PC-9 (cell line): ENCODE data around the gene SDR42E1. TPM values are rescaled to one million over a fixed set of nuclear protein-coding genes. Genes with fewer than 3 reads are reported as not detected.

Source experiments
- BruUV-seq: library from RNA; stranded (reverse); fragments of 400-500 nt; replicated peaks from 2 replicates; lab custom pipeline; 2021; lab: Mats Ljungman, UMichigan
- CTCF ChIA-PET: fragments of 300-600 bp; sonication (Branson Sonifier 250); formaldehyde crosslinking; loops from one replicate; lab custom pipeline; 2022; ENCODE audit warnings: antibody characterized with exemption; lab: Charles Lee
- POLR2A ChIA-PET: fragments of 300-600 bp; sonication (Branson Sonifier 250); formaldehyde crosslinking; loops from one replicate; lab custom pipeline; 2022; ENCODE audit warnings: antibody characterized with exemption; ENCODE audit not compliant: unreplicated experiment; lab: Charles Lee
- DNase-seq, 2 experiments: peaks; one replicate each; pipeline versions ENCODE4 v3.0.0 to v3.0.0-alpha.2; 2015 to 2022; ENCODE audit warnings: mixed read lengths in 1 of 2
- H2AFZ ChIP-seq: fragments of 200-600 bp; sonication (generic); 2 replicates; pipeline ENCODE4 v1.8.1; 2017; ENCODE audit warnings: antibody characterized with exemption
- H3F3A ChIP-seq: fragments of 200-600 bp; sonication (generic); 2 replicates; pipeline ENCODE4 v1.8.1; 2017; ENCODE audit warnings: antibody characterized with exemption, mild to moderate bottlenecking, low read depth; ENCODE audit not compliant: insufficient read depth
- H3K27ac ChIP-seq: fragments of 200-600 bp; sonication (generic); 2 replicates; pipeline ENCODE4 v1.6.1; 2016; ENCODE audit warnings: mixed run types
- H3K27me3 ChIP-seq: fragments of 200-600 bp; sonication (generic); 2 replicates; pipeline ENCODE4 v1.6.1; 2016; ENCODE audit warnings: low read depth, mixed run types; ENCODE audit not compliant: insufficient read depth
- H3K36me3 ChIP-seq: fragments of 200-600 bp; sonication (generic); 2 replicates; pipeline ENCODE4 v1.6.1; 2016; ENCODE audit warnings: low read depth, mixed run types
- H3K4me1 ChIP-seq: fragments of 200-600 bp; sonication (generic); replicated peaks from 2 replicates; pipeline ENCODE4 v1.6.1; 2016; ENCODE audit warnings: mixed run types; ENCODE audit not compliant: insufficient read depth
- H3K4me2 ChIP-seq: fragments of 200-600 bp; sonication (generic); 2 replicates; pipeline ENCODE4 v1.6.1; 2017; ENCODE audit warnings: mixed run types
- H3K4me3 ChIP-seq: fragments of 200-600 bp; sonication (generic); 2 replicates; pipeline ENCODE4 v1.6.1; 2016; ENCODE audit warnings: mixed run types
- H3K79me2 ChIP-seq: fragments of 200-600 bp; sonication (generic); 2 replicates; pipeline ENCODE4 v1.6.1; 2017; ENCODE audit warnings: low read depth, mixed run types
- H3K9me2 ChIP-seq: fragments of 200-600 bp; sonication (generic); 2 replicates; pipeline ENCODE4 v1.8.1; 2017; ENCODE audit warnings: mild to moderate bottlenecking; ENCODE audit not compliant: insufficient read depth
- H3K9me3 ChIP-seq: fragments of 200-600 bp; sonication (generic); 2 replicates; pipeline ENCODE4 v1.8.1; 2016; ENCODE audit warnings: low read depth; ENCODE audit not compliant: insufficient read depth
- H4K20me1 ChIP-seq: fragments of 200-600 bp; sonication (generic); 2 replicates; pipeline ENCODE4 v1.8.1; 2017; ENCODE audit not compliant: insufficient read depth
- EZH2 ChIP-seq: fragments of 200-600 bp; sonication (generic); IDR thresholded peaks from 2 replicates; pipeline ENCODE4 v1.8.0; 2017; ENCODE audit warnings: antibody characterized with exemption, low read depth
- intact Hi-C: fragments of 100-400 bp; cut with micrococcal nuclease; formaldehyde crosslinking; loops from one replicate; pipeline ENCODE4 v1.10.0; 2022; ENCODE audit not compliant: unreplicated experiment
- total RNA-seq: library from RNA; stranded (reverse); gene quantifications from 2 replicates; pipeline ENCODE4 v1.2.3, GENCODE V29; 2021
- TF ChIP-seq, protein P1 (sequence below): fragments of 200-600 bp; sonication (generic); conservative IDR thresholded peaks from 2 replicates; pipeline ENCODE4 v1.6.1; 2017; ENCODE audit warnings: mixed run types, antibody characterized with exemption, mild to moderate bottlenecking, moderate library complexity

Gene SDR42E1
- total RNA-seq, 1 experiment from 2014 or later, result 11.6 TPM

DNA sequence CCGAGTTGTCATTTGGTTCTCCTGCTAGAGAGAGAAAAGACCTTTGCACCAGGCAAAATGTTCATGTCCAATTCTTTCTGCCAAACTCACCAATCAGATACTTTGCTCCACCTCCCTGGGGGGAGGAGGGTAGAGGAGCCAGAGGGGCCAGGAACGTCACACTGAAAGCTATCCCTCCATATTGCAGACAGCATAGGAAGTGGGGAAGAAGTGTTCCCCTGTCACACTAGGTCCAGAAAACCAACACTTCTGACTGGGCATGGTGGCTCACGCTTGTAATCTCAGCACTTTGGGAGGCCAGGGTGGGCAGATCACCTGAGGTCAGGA, 33.3 kb upstream of the SDR42E1 start:
- Histone ChIP-seq H3K36me3 (no peaks in the 10 kb centered on the region), H2AFZ (no peak overlapping the region), H3F3A (no peaks in the 10 kb centered on the region), H3K27ac (no peak overlapping the region), H3K4me2 (no peak overlapping the region), H4K20me1 (no peaks in the 10 kb centered on the region), H3K4me3 (no peak overlapping the region), H3K4me1 (no peaks in the 10 kb centered on the region), H3K9me3 (no peaks in the 10 kb centered on the region), H3K79me2 (no peaks in the 10 kb centered on the region), H3K9me2 (no peaks in the 10 kb centered on the region), H3K27me3 (peaks cover 70% of the 10 kb centered on the region)
- DNase-seq, result no peak
- ChIA-PET CTCF (no interaction called here), POLR2A (no interaction called here)
- TF ChIP-seq EZH2, result no peak
- TF ChIP-seq, protein P1, sequence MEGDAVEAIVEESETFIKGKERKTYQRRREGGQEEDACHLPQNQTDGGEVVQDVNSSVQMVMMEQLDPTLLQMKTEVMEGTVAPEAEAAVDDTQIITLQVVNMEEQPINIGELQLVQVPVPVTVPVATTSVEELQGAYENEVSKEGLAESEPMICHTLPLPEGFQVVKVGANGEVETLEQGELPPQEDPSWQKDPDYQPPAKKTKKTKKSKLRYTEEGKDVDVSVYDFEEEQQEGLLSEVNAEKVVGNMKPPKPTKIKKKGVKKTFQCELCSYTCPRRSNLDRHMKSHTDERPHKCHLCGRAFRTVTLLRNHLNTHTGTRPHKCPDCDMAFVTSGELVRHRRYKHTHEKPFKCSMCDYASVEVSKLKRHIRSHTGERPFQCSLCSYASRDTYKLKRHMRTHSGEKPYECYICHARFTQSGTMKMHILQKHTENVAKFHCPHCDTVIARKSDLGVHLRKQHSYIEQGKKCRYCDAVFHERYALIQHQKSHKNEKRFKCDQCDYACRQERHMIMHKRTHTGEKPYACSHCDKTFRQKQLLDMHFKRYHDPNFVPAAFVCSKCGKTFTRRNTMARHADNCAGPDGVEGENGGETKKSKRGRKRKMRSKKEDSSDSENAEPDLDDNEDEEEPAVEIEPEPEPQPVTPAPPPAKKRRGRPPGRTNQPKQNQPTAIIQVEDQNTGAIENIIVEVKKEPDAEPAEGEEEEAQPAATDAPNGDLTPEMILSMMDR, result no peak
- intact Hi-C loops, result no loop called here
- BruUV-seq, result no TSS peak

DNA sequence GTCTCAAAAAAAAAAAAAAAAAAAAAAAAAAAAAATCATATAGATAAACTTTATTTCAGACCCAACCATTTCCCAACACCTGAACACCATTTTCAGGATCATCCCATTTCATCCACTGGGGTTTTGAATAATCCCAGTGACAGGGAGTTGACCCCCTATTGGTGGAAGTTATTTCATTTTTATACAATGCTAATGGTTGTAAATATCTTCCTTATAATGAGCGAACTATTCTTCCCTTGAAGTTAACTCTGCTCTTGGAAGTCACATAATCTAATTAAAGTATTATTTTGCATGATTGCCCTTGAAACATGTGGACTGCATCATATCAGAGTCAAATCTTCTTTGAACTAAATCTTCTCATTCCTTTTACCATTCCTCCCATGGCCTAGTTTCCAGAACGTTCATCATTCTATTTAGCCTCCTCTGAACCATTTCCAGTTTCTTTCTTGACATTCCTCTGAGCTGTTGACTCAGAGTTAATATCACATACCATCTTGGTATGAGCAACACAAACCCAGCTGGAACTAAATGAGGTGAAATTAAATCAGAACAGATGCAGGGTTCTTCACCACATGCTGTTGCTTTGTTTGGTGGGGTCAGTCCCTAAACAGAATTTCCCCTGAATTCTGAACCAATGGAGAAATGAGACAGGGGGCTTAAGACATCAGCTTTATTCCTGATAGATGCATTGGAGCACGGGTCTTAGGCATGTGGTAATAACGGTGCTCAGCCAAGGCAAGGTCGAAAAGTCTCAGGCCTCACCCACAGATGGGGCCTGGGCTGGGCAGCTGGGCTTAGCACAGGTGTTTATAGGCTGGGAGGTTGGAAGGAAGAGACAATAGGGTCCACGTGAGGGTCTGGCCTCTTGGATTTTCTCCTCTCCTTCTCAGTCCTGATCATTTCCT, 32.7 kb upstream of the SDR42E1 start:
- no peak for TF ChIP-seq EZH2
- TF ChIP-seq, protein P1, result no peak
- Histone ChIP-seq H3F3A (no peaks in the 10 kb centered on the region), H3K79me2 (no peaks in the 10 kb centered on the region), H3K27me3 (peaks cover 70% of the 10 kb centered on the region), H3K27ac (no peak overlapping the region), H3K4me1 (no peaks in the 10 kb centered on the region), H3K4me3 (no peak overlapping the region), H3K9me3 (no peaks in the 10 kb centered on the region), H3K4me2 (no peak overlapping the region), H3K36me3 (no peaks in the 10 kb centered on the region), H4K20me1 (no peaks in the 10 kb centered on the region), H3K9me2 (no peaks in the 10 kb centered on the region), H2AFZ (no peak overlapping the region)
- intact Hi-C loops, result no loop called here
- BruUV-seq, result no TSS peak
- ChIA-PET CTCF (no interaction called here), POLR2A (no interaction called here)
- DNase-seq, result no peak

DNA sequence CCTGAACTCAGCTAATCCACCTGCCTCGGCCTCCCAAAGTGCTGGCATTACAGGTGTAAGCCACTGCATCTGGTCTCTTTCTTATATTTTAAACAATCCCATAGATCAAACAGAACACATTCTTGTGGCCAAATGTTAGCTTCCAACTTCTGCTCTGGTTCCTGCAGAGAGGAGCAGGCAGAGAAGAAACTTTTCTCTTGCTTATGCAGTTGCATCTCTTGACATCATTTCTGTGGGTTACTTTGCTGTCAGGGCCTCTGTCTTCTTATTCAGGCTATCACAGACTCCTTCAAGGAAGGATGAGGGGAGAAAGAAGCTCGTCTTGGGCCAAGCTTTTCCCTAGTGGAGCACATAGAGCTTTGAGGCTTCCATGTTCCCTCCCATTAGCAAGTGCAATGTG, 31.6 kb upstream of the SDR42E1 start:
- H3K36me3 ChIP-seq, result no peaks in the 10 kb centered on the region
- TF ChIP-seq, protein P1, result no peak
- TF ChIP-seq EZH2, result no peak
- intact Hi-C loops, result no loop called here
- POLR2A ChIA-PET, result no interaction called here
- H3K27ac ChIP-seq, result no peak overlapping the region
- no peak overlapping the region for H2AFZ ChIP-seq
- no TSS peak for BruUV-seq
- H3K4me2 ChIP-seq, result no peak overlapping the region
- peaks cover 65% of the 10 kb centered on the region for H3K27me3 ChIP-seq
- CTCF ChIA-PET, result interaction anchor here (0.6 kb wide), 1 partner anchor 133 kb away, joined by 3 read pairs; no protein-coding TSS in a partner anchor
- H3K4me1 ChIP-seq, result no peaks in the 10 kb centered on the region
- H3F3A ChIP-seq, result no peaks in the 10 kb centered on the region
- H3K79me2 ChIP-seq, result no peaks in the 10 kb centered on the region
- no peaks in the 10 kb centered on the region for H3K9me3 ChIP-seq
- H3K9me2 ChIP-seq, result no peaks in the 10 kb centered on the region
- no peaks in the 10 kb centered on the region for H4K20me1 ChIP-seq
- no peak for DNase-seq
- no peak overlapping the region for H3K4me3 ChIP-seq
